H9 (cell line): ENCODE results near the gene KRTAP5-9. TPM values are rescaled to one million over a fixed set of nuclear protein-coding genes. Genes with fewer than 3 reads are reported as not detected.
"Not testable (repeated sequence)": the region's sequence is repeated elsewhere in the genome, so short reads cannot be mapped to it uniquely, and the experiment has no call there.

Experiments used
- DNase-seq: peaks from one replicate; pipeline ENCODE4 v3.0.0-alpha.2; 2017
- H2AFZ ChIP-seq: one replicate; pipeline ENCODE4 v1.6.1; 2013; ENCODE audit warnings: mild to moderate bottlenecking, low read length, control low read depth, moderate library complexity
- H2AK5ac ChIP-seq: 2 replicates; pipeline ENCODE4 v1.6.1; 2013; ENCODE audit warnings: low read length, control low read depth, mixed read lengths; ENCODE audit not compliant: insufficient read length
- H2BK120ac ChIP-seq: one replicate; pipeline ENCODE4 v1.6.1; 2013; ENCODE audit warnings: low read depth, mild to moderate bottlenecking, low read length, control low read depth, inconsistent platforms; ENCODE audit not compliant: poor library complexity, severe bottlenecking
- H2BK12ac ChIP-seq: 2 replicates; pipeline ENCODE4 v1.6.1; 2013; ENCODE audit warnings: low read length, control low read depth, mixed read lengths, low read depth; ENCODE audit not compliant: insufficient read length
- H2BK15ac ChIP-seq: 2 replicates; pipeline ENCODE4 v1.6.1; 2013; ENCODE audit warnings: low read depth, low read length, control low read depth
- H2BK20ac ChIP-seq: one replicate; pipeline ENCODE4 v1.6.1; 2013; ENCODE audit warnings: low read depth, mild to moderate bottlenecking, low read length, control low read depth, inconsistent platforms; ENCODE audit not compliant: poor library complexity, severe bottlenecking
- H2BK5ac ChIP-seq: 2 replicates; pipeline ENCODE4 v1.6.1; 2013; ENCODE audit warnings: low read length, control low read depth, mixed read lengths; ENCODE audit not compliant: insufficient read length
- H3K14ac ChIP-seq: 2 replicates; pipeline ENCODE4 v1.6.1; 2013; ENCODE audit warnings: low read length, control low read depth; ENCODE audit not compliant: insufficient read depth
- H3K18ac ChIP-seq: 2 replicates; pipeline ENCODE4 v1.6.1; 2013; ENCODE audit warnings: low read depth, mild to moderate bottlenecking, mixed read lengths, low read length, control low read depth; ENCODE audit not compliant: insufficient read length
- H3K23ac ChIP-seq: 2 replicates; pipeline ENCODE4 v1.6.1; 2013; ENCODE audit warnings: low read length, control low read depth, mixed read lengths, low read depth; ENCODE audit not compliant: insufficient read length
- H3K23me2 ChIP-seq: 2 replicates; pipeline ENCODE4 v1.6.1; 2013; ENCODE audit warnings: low read depth, mild to moderate bottlenecking, mixed read lengths, low read length, control low read depth; ENCODE audit not compliant: insufficient read length, poor library complexity, severe bottlenecking
- H3K27ac ChIP-seq: 2 replicates; pipeline ENCODE4 v1.5.1; 2013; ENCODE audit warnings: low read length, control low read depth, mixed read lengths, low read depth; ENCODE audit not compliant: insufficient read length
- H3K27me3 ChIP-seq: 2 replicates; pipeline ENCODE4 v1.6.1; 2013; ENCODE audit warnings: low read length, control low read depth, inconsistent platforms; ENCODE audit not compliant: insufficient read depth
- H3K4ac ChIP-seq: 2 replicates; pipeline ENCODE4 v1.6.1; 2013; ENCODE audit warnings: low read depth, mild to moderate bottlenecking, control low read depth, inconsistent platforms, low read length, moderate library complexity
- H3K4me1 ChIP-seq: 2 replicates; pipeline ENCODE4 v1.6.1; 2013; ENCODE audit warnings: low read length, control low read depth, inconsistent platforms; ENCODE audit not compliant: insufficient read depth
- H3K4me2 ChIP-seq: 2 replicates; pipeline ENCODE4 v1.6.1; 2013; ENCODE audit warnings: low read length, control low read depth, mixed read lengths; ENCODE audit not compliant: insufficient read length, insufficient read depth
- H3K56ac ChIP-seq: 2 replicates; pipeline ENCODE4 v1.6.1; 2013; ENCODE audit warnings: low read depth, mild to moderate bottlenecking, mixed read lengths, low read length, control low read depth; ENCODE audit not compliant: insufficient read length
- H3K79me1 ChIP-seq: 2 replicates; pipeline ENCODE4 v1.6.1; 2013; ENCODE audit warnings: low read depth, mild to moderate bottlenecking, moderate library complexity, low read length, control low read depth, inconsistent platforms; ENCODE audit not compliant: insufficient read depth, poor library complexity, severe bottlenecking
- H3K79me2 ChIP-seq: 2 replicates; pipeline ENCODE4 v1.6.1; 2013; ENCODE audit warnings: low read length, control low read depth, inconsistent platforms; ENCODE audit not compliant: insufficient read depth
- H3K9ac ChIP-seq: 2 replicates; pipeline ENCODE4 v1.6.1; 2013; ENCODE audit warnings: low read length, control low read depth, mixed read lengths; ENCODE audit not compliant: insufficient read length; ENCODE audit errors: extremely low read depth
- H3K9me3 ChIP-seq: one replicate; pipeline ENCODE4 v1.6.1; 2013; ENCODE audit warnings: low read depth, low read length, inconsistent platforms; ENCODE audit not compliant: control insufficient read depth
- H3T11ph ChIP-seq: one replicate; pipeline ENCODE4 v1.6.1; 2013; ENCODE audit warnings: mild to moderate bottlenecking, low read length, control low read depth, inconsistent platforms
- H4K20me1 ChIP-seq: one replicate; pipeline ENCODE4 v1.6.1; 2013; ENCODE audit not compliant: control insufficient read depth, insufficient read length, insufficient read depth
- H4K5ac ChIP-seq: 2 replicates; pipeline ENCODE4 v1.6.1; 2013; ENCODE audit warnings: low read depth, mild to moderate bottlenecking, mixed read lengths, low read length, control low read depth; ENCODE audit not compliant: insufficient read length
- H4K8ac ChIP-seq: replicated peaks from 2 replicates; pipeline ENCODE4 v1.6.1; 2013; ENCODE audit warnings: low read length, control low read depth, mixed read lengths, low read depth; ENCODE audit not compliant: insufficient read length
- H4K91ac ChIP-seq: 2 replicates; pipeline ENCODE4 v1.6.1; 2013; ENCODE audit warnings: low read depth, mild to moderate bottlenecking, moderate library complexity, mixed read lengths, low read length, control low read depth; ENCODE audit not compliant: insufficient read length
- H3K27ac Mint-ChIP-seq, 3 experiments: 2 replicates in 2 of 3; 3 replicates in 1 of 3; pipeline ENCODE4 v1.8.0; 2020 to 2021; ENCODE audit warnings: mixed read lengths in 3 of 3, mild to moderate bottlenecking in 1 of 3, moderate library complexity in 1 of 3
- H3K27me3 Mint-ChIP-seq: 2 replicates; pipeline ENCODE4 v1.8.0; 2021; ENCODE audit warnings: low read depth, mild to moderate bottlenecking, moderate library complexity, mixed read lengths
- H3K36me3 Mint-ChIP-seq, 3 experiments: 2 replicates in 2 of 3; 3 replicates in 1 of 3; pipeline ENCODE4 v1.8.0; 2020 to 2021; ENCODE audit warnings: low read depth in 3 of 3, mixed read lengths in 3 of 3; ENCODE audit not compliant: insufficient read depth in 1 of 3
- H3K4me1 Mint-ChIP-seq, 2 experiments: 2 replicates each; pipeline ENCODE4 v1.8.0; 2020; ENCODE audit warnings: mixed read lengths in 2 of 2
- H3K4me3 Mint-ChIP-seq, 2 experiments: 2 replicates in 1 of 2; 3 replicates in 1 of 2; pipeline ENCODE4 v1.8.0; 2020 to 2021; ENCODE audit warnings: mild to moderate bottlenecking in 2 of 2, mixed read lengths in 2 of 2, moderate library complexity in 1 of 2
- H3K9me3 Mint-ChIP-seq, 2 experiments: 2 replicates in 1 of 2; 3 replicates in 1 of 2; pipeline ENCODE4 v1.8.0; 2020; ENCODE audit warnings: mild to moderate bottlenecking in 2 of 2, mixed read lengths in 2 of 2, moderate library complexity in 1 of 2
- CTCF ChIP-seq: fragments of 200-600 bp; sonication (generic); conservative IDR thresholded peaks from 3 replicates; pipeline ENCODE4 v1.8.0; 2021; ENCODE audit warnings: antibody characterized with exemption, mild to moderate bottlenecking
- WGBS: extraction: QIAGEN DNeasy Blood & Tissue Kit; methylation state at CpG from one replicate; pipeline ENCODE4 v1.1.7; 2013; ENCODE audit warnings: missing lambda C conversion rate, low lambda C conversion rate, mixed read lengths; ENCODE audit not compliant: insufficient read length; ENCODE audit errors: extremely low coverage; 5-methylcytosine and 5-hydroxymethylcytosine counted together
- total RNA-seq: library from RNA; stranded (reverse); gene quantifications from 2 replicates; pipeline ENCODE4 v1.2.1, GENCODE V29; 2021

Gene KRTAP5-9
- total RNA-seq, 1 experiment from 2014 or later: not detected

DNA sequence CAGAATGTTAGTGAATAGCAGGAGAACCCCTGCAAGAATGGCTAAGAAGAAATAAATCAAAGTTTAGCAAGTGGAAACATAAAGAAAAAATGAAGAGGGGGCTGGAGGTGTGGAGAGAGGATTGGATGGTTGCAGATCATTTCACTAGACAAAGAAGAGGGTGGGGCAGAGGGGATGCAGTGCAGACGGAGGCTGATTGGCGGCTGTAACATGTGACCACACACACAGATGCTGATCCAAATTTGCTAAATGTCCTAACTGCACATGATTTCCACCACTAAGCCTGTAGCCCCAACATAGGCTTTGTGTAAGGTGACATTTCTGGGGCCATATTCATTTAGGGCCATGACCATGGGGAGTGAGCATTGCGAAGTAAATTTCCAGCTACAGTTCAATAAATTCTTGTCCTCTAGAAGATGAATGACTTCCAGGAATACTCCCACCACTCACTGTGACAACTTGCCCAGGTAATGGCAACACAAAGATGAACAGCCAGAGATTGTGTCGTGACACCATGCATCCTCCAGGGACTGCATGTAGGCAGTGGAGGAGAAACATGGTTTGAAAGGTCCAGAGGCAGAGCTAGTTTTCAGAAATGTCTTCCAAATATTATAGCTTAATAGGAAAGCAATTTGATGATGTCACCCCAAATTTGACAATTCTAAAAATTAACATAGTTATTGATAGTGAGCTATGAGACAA lies 27.7 kb downstream of the KRTAP5-9 start:
- Histone ChIP-seq H3K27me3 (no peaks in the 10 kb centered on the region), H3K56ac (no peak overlapping the region), H4K5ac (no peak overlapping the region), H2AFZ (no peak overlapping the region), H3K27ac (no peak overlapping the region), H2AK5ac (no peak overlapping the region), H3K23ac (no peak overlapping the region), H3K9me3 (no peaks in the 10 kb centered on the region), H3K4me1 (no peaks in the 10 kb centered on the region; the same call in 1 of the 2 replicates), H3K4me2 (no peak overlapping the region), H2BK20ac (no peak overlapping the region), H2BK12ac (no peak overlapping the region), H3K79me2 (no peaks in the 10 kb centered on the region), H3K18ac (no peak overlapping the region), H3K9ac (no peak overlapping the region), H2BK120ac (no peak overlapping the region), H3T11ph (no peak overlapping the region), H3K79me1 (no peaks in the 10 kb centered on the region), H4K8ac (no peak overlapping the region), H3K23me2 (no peaks in the 10 kb centered on the region), H3K4ac (no peak overlapping the region), H2BK5ac (no peak overlapping the region), H2BK15ac (no peak overlapping the region), H3K14ac (no peak overlapping the region), H4K20me1 (no peaks in the 10 kb centered on the region), H4K91ac (no peak overlapping the region)
- H3K27ac Mint-ChIP-seq: no peak overlapping the region
- TF ChIP-seq CTCF: no peak
- no CpG with 5 or more reads among the region's 4 CpGs for WGBS
- peaks cover 14% of the 10 kb centered on the region for H3K27me3 Mint-ChIP-seq
- DNase-seq: no peak
- H3K36me3 Mint-ChIP-seq: no peaks in the 10 kb centered on the region
- no peaks in the 10 kb centered on the region; a peak in 1 of 5 replicates for H3K9me3 Mint-ChIP-seq
- H3K4me1 Mint-ChIP-seq: peaks cover 14 to 21% of the 10 kb centered on the region in 2 experiments
- H3K4me3 Mint-ChIP-seq: no peak overlapping the region

DNA sequence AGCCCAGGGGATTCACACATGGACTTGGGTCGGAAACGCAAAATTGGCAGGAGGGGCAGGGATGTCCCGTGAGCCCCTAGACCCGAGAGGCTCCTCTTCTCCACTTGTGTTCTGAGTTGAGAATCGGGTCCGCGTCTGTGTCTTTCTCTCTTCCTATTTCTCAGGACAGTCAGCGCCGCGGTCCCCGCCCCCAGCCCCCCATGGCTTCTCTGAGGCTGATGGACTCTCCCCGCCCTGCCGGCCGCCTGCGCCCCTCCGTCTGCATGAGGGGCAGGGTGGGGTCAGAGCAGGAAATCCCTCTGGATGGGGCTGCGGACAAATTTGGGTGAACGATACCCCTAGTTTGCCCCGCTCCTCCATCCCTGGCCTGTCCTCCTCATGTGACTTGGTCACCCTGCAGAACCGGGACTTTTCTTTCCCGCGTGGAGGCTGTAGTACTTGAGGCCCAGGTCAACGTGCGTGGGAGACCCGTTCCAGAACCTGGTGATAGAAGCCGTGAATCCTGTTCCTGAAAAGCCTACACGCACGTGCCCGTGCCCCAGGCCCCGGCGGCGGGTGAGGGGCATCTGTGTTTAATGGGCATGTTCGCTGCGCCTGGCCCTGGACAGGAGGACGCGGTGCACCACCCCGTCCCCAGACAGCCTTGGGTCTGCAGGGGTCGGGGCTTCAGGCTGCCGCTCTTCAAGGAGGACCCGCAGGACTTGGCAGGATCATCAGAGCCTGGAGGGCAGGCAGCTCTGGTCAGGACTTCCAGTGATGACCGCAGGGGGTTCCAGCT lies 28.7 kb downstream of the KRTAP5-9 start:
- H4K8ac ChIP-seq: not testable (repeated sequence)
- WGBS: no CpG with 5 or more reads among the region's 41 CpGs

More for the DNA sequence above, 28.7 kb downstream of the KRTAP5-9 start:
- H3K4me1 ChIP-seq, H3K23ac ChIP-seq, H3K79me2 ChIP-seq, H3K27ac Mint-ChIP-seq, H3K9me3 Mint-ChIP-seq, H3K56ac ChIP-seq, H2AFZ ChIP-seq, H2BK15ac ChIP-seq, H4K5ac ChIP-seq, H2BK5ac ChIP-seq, H3K4ac ChIP-seq, H3K79me1 ChIP-seq, H3K36me3 Mint-ChIP-seq, H3K4me3 Mint-ChIP-seq, H3T11ph ChIP-seq, H2AK5ac ChIP-seq, H2BK12ac ChIP-seq, H2BK120ac ChIP-seq, H4K91ac ChIP-seq, H3K23me2 ChIP-seq, H4K20me1 ChIP-seq, H3K18ac ChIP-seq, H3K9me3 ChIP-seq, H3K14ac ChIP-seq, H3K4me2 ChIP-seq, H3K9ac ChIP-seq, DNase-seq, H2BK20ac ChIP-seq, H3K27ac ChIP-seq, H3K27me3 ChIP-seq: not testable (repeated sequence)
- H3K4me1 Mint-ChIP-seq: peaks cover 22 to 29% of the 10 kb centered on the region in 2 experiments
- H3K27me3 Mint-ChIP-seq: peaks cover 24% of the 10 kb centered on the region
